GM04503 (cell line): ENCODE measurements around the gene GATA2.

Experiments used
- DNase-seq: peaks from one replicate; pipeline ENCODE4 v3.0.0-alpha.2; 2012; ENCODE audit warnings: low read depth

Gene GATA2

DNA sequence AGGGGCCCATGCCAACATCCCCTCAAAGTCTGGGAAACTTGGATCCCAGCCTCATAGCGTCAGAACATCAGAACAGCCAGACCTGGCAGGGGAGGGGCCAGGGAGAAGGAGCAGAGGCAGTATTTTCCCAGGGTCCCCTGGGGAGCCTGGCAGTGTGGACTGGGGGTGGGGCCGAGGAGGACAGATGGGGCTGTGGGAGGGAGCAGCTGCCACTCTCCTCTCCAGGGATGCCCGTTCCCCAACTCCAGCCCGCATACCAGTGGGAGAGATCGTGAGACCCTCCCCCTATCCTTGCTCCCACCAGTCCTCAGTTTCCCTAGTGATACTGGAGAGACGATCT lies 19.9 kb downstream of the GATA2 start:
- DNase-seq = no peak

DNA sequence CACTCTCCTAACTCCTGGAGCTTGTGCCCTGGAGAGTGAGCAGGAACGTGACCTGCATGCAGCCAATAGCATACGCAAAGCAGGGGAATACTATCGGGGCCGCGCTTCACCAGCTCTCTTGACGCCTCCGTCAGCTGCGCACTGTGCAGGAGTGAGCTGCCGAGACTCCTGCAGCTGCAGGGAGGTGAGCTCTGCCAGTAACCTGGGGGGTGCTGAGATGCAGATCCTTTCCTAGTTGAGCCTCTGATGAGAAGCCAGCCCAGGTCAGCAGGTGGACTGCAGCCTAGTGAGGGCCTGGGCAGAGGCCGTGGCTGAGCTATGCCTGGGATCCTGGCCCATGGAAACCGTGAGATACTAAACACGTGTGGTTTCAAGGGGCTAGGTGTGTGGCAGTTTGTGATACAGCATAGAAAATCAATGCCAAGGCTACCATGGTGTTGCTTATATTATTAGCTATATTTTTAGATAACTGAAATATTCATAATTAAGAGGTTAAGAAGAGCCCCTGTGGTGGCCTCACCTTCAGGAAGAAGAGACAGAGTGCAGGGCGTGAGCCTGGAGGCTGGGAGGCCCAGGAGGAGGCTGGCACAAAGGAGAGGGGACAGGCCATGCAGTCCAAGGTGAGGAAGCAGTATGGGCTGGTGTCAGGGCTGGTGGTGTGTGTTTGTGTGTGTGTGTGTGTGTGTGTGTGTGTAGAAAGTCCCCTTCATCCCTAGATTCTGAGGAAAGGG lies 20.4 kb downstream of the GATA2 start:
- no peak for DNase-seq

GRCh38 chr3:128471720-128472119 lies 21.3 kb downstream of the GATA2 start:
- no peak for DNase-seq

DNA sequence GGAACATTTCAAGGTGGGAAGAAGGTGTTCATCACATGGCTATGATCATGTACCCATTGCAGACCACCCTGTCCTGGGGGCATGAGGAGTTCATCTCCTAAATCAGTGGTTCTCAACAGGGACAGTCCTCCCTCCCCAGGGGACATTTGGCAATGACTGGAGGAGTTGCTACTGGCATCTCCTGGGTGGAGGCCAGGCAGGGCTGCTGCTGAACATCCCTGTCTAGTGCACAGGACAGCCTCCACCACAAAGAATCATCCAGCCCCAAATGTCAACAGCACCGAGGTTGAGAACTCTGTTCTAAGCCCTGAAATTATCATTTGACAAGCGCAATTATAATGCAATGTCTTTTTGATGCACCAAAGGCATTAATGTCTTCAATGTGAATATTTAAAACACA lies 21.9 kb downstream of the GATA2 start:
- no peak for DNase-seq

DNA sequence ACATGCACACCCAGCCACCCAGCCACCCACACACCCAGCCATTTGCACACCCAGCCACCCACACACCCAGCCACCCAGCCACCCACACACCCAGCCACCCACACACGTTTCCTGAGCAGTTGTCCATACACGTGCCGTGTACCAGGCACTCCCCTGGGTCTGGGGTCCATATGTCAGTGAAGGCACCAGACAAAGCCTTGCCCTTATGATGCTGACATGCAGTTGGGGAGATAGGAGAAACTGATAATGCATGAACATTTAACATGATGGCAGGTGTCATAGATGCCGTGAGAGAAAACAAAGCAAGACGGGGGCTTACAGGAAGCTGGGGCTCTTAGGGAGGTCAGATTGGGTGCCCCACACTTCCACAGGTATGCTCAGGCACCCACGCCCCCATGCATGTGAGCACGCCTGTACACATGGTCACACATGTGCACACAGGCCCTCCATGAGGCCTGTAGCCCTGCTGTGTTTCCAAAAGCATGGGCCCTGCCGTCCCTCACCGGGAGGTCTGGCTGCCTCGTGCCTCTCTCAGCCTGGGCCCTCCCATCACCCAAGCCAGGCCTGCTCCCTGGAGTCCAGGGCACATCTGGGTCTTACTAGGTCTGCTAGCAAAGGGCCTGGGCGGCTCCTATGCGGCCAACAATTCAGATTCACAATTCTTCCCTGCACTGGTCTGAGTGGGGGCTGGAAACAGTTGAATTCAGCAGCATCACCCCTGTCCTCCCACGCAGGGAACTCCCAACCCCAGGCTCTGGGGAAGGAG lies 22.7 kb downstream of the GATA2 start:
- DNase-seq = no peak

DNA sequence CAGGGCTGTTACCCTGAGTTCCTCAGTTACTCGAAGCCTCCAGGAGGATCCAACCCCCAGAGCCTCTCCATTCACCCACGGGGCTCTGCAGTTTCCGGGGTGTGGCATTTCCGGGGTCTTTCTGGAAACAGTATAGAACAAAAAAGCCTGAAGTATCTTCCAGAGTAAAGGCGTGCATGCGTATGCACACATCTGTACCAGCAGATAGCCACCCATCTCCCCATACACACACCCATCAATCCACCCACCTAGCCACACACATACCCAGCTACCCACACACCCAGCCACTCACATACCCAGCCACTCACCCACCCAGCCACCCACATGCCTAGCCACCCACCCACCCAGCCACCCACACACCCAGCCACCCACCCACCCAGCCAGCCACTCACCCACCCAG lies 23.4 kb downstream of the GATA2 start:
- no peak for DNase-seq

GRCh38 chr3:128468791-128469527 lies 24.0 kb downstream of the GATA2 start:
- DNase-seq = no peak

DNA sequence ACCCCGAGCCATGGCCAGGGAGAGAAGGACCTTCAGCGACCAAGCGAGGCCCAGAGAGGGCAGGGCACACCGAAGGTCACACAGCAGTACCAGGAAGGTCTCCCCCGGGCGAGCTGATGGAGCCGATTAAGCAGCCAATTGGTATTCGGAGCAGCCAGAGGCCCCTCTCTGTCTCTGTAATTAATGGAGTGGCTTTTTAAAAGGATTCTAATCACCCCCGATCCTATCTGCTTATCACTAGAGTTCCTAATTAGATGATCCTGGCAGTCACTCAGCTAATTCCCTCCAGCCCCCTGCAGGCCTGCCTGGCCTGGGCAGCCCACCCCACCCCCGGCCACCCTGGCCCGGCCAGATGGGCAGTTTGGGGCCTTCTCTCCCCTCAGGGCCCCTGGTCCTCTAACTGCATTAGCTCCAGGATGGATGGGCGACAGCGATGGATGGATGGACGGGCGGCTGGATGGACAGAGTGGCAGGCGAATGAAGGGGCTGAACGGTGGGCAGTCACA lies 24.7 kb downstream of the GATA2 start:
- DNase-seq = no peak

DNA sequence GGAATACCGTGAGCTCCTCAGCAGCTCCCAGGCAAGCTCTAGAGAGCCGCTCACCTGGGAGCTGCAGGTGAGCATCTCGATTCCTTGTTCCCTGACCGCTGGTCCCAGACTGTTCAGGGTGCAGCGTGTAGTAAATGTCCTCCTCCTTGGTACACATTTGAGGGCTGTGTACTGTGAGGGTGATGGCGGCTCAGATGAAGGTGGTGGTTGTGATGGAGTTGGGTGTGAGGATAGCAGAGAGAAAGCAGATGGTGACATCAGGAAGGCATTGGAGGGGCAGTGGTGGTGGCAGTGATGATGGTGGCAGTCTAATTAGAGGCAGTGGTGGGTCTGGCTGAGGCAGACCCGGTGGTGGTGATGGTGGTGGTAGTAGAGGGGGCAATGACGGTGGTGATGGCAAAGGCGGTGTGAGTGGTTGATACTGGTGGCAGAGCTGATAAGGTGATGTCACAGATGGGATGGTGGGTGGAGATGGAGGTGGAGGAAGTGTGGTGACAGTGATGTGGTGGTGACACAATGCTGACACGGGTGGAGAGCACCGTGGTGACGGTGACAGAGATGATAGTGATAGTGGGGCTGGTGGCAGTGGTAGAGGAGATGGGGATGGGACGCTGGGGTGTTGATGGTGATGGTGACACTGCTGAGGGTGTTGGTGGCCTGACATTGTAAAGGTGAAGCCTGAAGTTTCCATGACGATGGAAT lies 26.0 kb downstream of the GATA2 start, which contains the start of gene DNAJB8:
TSS of gene DNAJB8 (minus strand) at position 51 of the 702 bp plus-strand sequence. CDS start 3,645 bp downstream, outside the sequence.
- no peak for DNase-seq

DNA sequence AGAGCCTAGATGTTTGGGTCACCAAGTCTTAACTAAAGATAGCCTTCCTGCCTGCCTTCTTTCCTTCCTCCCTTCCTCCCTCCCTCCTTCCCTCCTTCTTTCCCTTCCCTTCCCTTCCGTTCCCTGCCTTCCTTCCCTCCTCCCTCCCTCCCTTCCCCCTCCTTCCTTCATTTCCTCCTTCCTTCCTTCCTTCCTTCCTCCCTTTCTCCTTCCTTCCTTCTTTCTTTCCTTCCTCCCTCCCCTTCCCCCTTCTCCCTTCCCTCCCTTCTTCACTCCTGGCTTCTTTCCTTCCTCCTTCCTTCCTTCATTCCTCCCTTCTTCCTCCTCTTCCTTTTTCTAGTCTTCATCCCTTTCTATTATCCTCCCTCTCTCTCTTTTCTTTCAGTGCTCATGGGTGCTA lies 28.3 kb downstream of the GATA2 start:
- DNase-seq = no peak

DNA sequence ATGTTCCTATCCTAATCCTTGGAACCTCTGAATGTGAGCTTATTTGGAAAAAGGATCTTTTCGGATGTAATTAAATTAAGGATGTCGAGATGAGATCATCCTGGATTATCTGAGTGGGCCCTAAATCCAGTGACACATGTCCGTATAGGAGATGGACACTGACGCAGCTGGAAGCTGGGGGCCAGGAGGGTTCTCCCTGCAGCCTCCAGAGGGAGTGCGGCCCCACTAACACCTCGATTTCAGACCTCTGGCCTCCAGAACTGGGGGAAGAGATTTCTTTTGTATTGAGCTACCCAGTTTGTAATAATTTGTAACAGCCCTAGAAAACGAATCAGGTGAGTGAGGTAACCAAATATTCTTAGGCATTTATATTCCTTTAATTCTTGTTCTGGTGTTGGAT lies 28.8 kb downstream of the GATA2 start:
- DNase-seq = no peak

GRCh38 chr3:128463771-128464170 lies 29.2 kb downstream of the GATA2 start:
- no peak for DNase-seq

- DNase-seq = no peak
Observed at GRCh38 chr3:128463354-128463753, 29.6 kb downstream of the GATA2 start.

GRCh38 chr3:128462931-128463330 lies 30.1 kb downstream of the GATA2 start:
- no peak for DNase-seq

DNA sequence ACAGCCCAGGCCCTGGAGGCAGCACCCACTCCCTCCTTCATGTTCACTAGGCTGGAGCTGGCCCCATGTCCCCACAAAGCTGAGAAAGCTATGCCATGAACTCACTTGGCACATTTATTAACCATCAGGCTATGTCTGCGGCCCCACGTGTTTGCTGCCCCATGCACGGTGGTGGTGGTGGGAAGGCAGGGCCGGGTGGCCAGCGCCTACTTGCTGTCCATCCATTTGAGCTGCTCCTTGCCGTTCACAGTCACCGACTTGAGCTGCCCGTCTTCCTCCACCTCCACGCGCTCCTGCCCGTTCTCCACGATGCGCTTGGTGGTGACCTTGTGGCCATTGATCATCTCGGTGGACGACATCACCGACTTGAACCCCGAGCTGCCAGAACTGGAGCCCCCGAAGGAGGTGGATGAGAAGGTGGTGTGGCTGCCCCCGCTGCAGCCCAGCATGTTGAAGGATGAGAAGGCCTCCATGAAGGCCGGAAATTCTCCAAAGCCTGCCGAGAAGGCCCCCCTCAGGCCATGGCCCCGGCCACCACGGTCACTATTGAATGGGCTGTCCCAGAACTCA lies 30.6 kb downstream of the GATA2 start:
- DNase-seq = no peak

GRCh38 chr3:128461731-128462130 lies 31.3 kb downstream of the GATA2 start:
- no peak for DNase-seq

DNA sequence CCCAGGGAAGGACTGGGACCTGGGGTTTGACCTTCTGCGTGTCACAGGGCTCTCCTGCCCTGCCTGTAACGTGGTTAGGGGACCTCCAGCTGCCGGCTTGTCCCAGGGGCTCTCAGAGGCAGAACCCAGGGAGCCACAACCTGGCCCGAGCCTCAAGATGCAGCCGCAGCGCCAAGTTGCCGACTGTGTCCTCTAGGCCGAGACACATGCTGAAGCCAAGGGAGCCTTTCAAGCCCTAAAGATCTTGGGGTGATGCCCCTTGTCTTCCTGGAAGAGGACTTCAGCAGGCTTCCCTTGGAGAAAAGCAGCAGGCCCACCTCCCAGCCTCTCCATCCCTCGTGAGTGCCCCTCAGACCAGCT lies 33.6 kb downstream of the GATA2 start:
- no peak for DNase-seq

- DNase-seq = no peak
Observed at GRCh38 chr3:128458746-128459460, 34.1 kb downstream of the GATA2 start.

- DNase-seq = no peak
Observed at GRCh38 chr3:128457937-128458336, 35.1 kb downstream of the GATA2 start.

GRCh38 chr3:128456776-128457715 lies 36.0 kb downstream of the GATA2 start:
- no peak for DNase-seq
